ENCODE data around the gene CNTNAP4. TPM values are rescaled to one million over a fixed set of nuclear protein-coding genes. Genes with fewer than 3 reads are reported as not detected.

CNTNAP4 gene
- total and polyA plus RNA-seq, 10 of the 15 experiments (the other 5 are each of a cell fraction or from before 2014, with no cell fraction given): 0.45 to 1.9 (median 0.90) TPM

DNA sequence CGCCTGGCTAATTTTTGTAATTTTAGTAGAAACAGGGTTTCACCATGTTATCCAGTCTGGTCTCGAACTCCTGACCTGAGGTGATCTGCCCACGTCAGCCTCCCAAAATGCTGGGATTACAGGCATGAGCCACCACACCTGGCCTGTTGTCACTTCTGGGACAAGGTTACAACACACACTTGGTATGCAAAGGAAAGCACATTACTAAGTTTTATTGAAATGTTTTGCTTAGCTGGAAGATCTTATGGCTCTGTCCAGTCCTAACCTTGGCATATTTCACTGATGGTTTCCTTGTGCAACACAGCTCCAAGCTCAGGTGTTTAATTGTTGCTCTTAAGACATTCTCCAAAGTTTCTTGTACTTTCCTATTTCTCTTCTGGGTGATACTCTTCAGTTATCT lies 94.2 kb downstream of the CNTNAP4 start:
- H3K4me3 ChIP-seq: no peak overlapping the region
- DNase-seq (ENCODE audit: low read depth, low spot score) (no peak), ATAC-seq (no peak), FAIRE-seq (no peak)
- H3K9ac ChIP-seq (ENCODE audit: control insufficient read depth, insufficient read depth, low read length): no peak overlapping the region
- H3K27me3 ChIP-seq (replicated peaks in 1 of 2; ENCODE audit: control insufficient read depth in 2 of 2, insufficient read depth in 2 of 2, low read length in 1 of 2): no peaks in the 10 kb centered on the region
- no peaks in the 10 kb centered on the region for H3K36me3 ChIP-seq (ENCODE audit: control insufficient read depth in 2 of 2, insufficient read depth in 2 of 2, low read length in 1 of 2)
- POLR2A ChIA-PET: no interaction called here
- WGBS (ENCODE audit: insufficient coverage, insufficient replicate concordance, low lambda C conversion rate, missing lambda C conversion rate): 23% methylated on average over 3 of the region's 3 CpGs
- no peaks in the 10 kb centered on the region for H3K4me1 ChIP-seq (ENCODE audit: control insufficient read depth, insufficient read depth, low read length)
- no peak overlapping the region for H2AFZ ChIP-seq (ENCODE audit: control insufficient read depth, low read depth, low read length)
- no peak overlapping the region for H3K27ac ChIP-seq (ENCODE audit: control insufficient read depth, insufficient read depth)
- BruUV-seq (replicated peaks): no TSS peak
- RAD21 ChIA-PET (ENCODE audit: unreplicated experiment): no interaction called here
- CTCF ChIA-PET: no interaction called here
- SMC1A ChIA-PET (ENCODE audit: uncharacterized antibody, unreplicated experiment): no interaction called here
- H3K4me2 ChIP-seq (ENCODE audit: control insufficient read depth, insufficient read depth): no peak overlapping the region
- no peaks in the 10 kb centered on the region for H3K9me3 ChIP-seq (replicated peaks; ENCODE audit: control insufficient read depth, insufficient read depth, low read length)
- intact Hi-C loops (cut with micrococcal nuclease; ENCODE audit: unreplicated experiment): no loop called here
- in situ Hi-C loops (cut with MboI): no loop called here
- H4K20me1 ChIP-seq (ENCODE audit: control insufficient read depth, insufficient read depth): no peaks in the 10 kb centered on the region
- no peaks in the 10 kb centered on the region for H3K79me2 ChIP-seq (ENCODE audit: control insufficient read depth, insufficient read depth, low read length)
- TF ChIP-seq NFIC (IDR thresholded peaks at IDR 0.05; ENCODE audit: low read depth, low read length) (no peak), PAX8 (IDR thresholded peaks at IDR 0.05) (no peak), STAT1 (conservative IDR thresholded peaks at IDR 0.05) (no peak), POLR2A (IDR thresholded peaks at IDR 0.05; ENCODE audit: low read depth, low read length) (no peak), BHLHE40 (IDR thresholded peaks at IDR 0.05; ENCODE audit: borderline replicate concordance in 1 of 2, low read depth in 2 of 2, low read length in 1 of 2) (no peak), LARP7 (IDR thresholded peaks at IDR 0.05) (no peak), NFYB (IDR thresholded peaks at IDR 0.05; ENCODE audit: insufficient read depth, low read depth, low read length) (no peak), ZNF24 (IDR thresholded peaks at IDR 0.05) (no peak), ATF7 (IDR thresholded peaks at IDR 0.05; ENCODE audit: low read depth) (no peak), KAT2A (conservative IDR thresholded peaks at IDR 0.05; ENCODE audit: control insufficient read depth, low read depth, low read length) (no peak), NR2F1 (conservative IDR thresholded peaks at IDR 0.05) (no peak), EP300 (IDR thresholded peaks at IDR 0.05; ENCODE audit: borderline replicate concordance in 1 of 2, control insufficient read depth in 1 of 2, low read depth in 2 of 2, low read length in 2 of 2) (no peak), IKZF2 (IDR thresholded peaks at IDR 0.05) (no peak), SUZ12 (IDR thresholded peaks at IDR 0.05; ENCODE audit: unreplicated experiment) (no peak), CREB1 (IDR thresholded peaks at IDR 0.05; ENCODE audit: low read depth) (no peak)
- TF ChIP-seq, protein P1, sequence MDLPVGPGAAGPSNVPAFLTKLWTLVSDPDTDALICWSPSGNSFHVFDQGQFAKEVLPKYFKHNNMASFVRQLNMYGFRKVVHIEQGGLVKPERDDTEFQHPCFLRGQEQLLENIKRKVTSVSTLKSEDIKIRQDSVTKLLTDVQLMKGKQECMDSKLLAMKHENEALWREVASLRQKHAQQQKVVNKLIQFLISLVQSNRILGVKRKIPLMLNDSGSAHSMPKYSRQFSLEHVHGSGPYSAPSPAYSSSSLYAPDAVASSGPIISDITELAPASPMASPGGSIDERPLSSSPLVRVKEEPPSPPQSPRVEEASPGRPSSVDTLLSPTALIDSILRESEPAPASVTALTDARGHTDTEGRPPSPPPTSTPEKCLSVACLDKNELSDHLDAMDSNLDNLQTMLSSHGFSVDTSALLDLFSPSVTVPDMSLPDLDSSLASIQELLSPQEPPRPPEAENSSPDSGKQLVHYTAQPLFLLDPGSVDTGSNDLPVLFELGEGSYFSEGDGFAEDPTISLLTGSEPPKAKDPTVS (IDR thresholded peaks at IDR 0.05; ENCODE audit: low read depth, low read length): no peak
- TF ChIP-seq, protein P2, sequence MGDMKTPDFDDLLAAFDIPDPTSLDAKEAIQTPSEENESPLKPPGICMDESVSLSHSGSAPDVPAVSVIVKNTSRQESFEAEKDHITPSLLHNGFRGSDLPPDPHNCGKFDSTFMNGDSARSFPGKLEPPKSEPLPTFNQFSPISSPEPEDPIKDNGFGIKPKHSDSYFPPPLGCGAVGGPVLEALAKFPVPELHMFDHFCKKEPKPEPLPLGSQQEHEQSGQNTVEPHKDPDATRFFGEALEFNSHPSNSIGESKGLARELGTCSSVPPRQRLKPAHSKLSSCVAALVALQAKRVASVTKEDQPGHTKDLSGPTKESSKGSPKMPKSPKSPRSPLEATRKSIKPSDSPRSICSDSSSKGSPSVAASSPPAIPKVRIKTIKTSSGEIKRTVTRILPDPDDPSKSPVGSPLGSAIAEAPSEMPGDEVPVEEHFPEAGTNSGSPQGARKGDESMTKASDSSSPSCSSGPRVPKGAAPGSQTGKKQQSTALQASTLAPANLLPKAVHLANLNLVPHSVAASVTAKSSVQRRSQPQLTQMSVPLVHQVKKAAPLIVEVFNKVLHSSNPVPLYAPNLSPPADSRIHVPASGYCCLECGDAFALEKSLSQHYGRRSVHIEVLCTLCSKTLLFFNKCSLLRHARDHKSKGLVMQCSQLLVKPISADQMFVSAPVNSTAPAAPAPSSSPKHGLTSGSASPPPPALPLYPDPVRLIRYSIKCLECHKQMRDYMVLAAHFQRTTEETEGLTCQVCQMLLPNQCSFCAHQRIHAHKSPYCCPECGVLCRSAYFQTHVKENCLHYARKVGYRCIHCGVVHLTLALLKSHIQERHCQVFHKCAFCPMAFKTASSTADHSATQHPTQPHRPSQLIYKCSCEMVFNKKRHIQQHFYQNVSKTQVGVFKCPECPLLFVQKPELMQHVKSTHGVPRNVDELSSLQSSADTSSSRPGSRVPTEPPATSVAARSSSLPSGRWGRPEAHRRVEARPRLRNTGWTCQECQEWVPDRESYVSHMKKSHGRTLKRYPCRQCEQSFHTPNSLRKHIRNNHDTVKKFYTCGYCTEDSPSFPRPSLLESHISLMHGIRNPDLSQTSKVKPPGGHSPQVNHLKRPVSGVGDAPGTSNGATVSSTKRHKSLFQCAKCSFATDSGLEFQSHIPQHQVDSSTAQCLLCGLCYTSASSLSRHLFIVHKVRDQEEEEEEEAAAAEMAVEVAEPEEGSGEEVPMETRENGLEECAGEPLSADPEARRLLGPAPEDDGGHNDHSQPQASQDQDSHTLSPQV (IDR thresholded peaks at IDR 0.05): no peak

All from GM12878 (cell line).